H1 (cell line): ENCODE results near the gene MYOM1. TPM values are rescaled to one million over a fixed set of nuclear protein-coding genes. Genes with fewer than 3 reads are reported as not detected.

Source experiments
- CTBP2 ChIP-seq: IDR thresholded peaks from 2 replicates; pipeline ENCODE4 v1.7.0; 2011; ENCODE audit warnings: borderline replicate concordance, mild to moderate bottlenecking, moderate library complexity, mixed read lengths, low read length; ENCODE audit not compliant: insufficient read depth, insufficient read length
- SIN3A ChIP-seq, 2 experiments: IDR thresholded peaks in 1 of 2; conservative IDR thresholded peaks in 1 of 2; 2 replicates each; pipeline ENCODE4 v1.6.1; 2011 to 2012; ENCODE audit warnings: low read length in 2 of 2, improper control_type of control experiment in 1 of 2, low read depth in 1 of 2, mild to moderate bottlenecking in 1 of 2
- SP1 ChIP-seq: IDR thresholded peaks from 2 replicates; pipeline ENCODE4 v1.6.1; 2011; ENCODE audit warnings: low read depth, low read length
- TAF1 ChIP-seq: IDR thresholded peaks from 2 replicates; pipeline ENCODE4 v1.6.1; 2011; ENCODE audit warnings: mild to moderate bottlenecking, low read depth, low read length
- TEAD4 ChIP-seq: IDR thresholded peaks from 2 replicates; pipeline ENCODE4 v1.6.1; 2012; ENCODE audit warnings: low read depth, low read length, inconsistent platforms, mixed read lengths
- polyA plus RNA-seq, 7 experiments: library from polyadenylated mRNA; depleted of rRNA in 3 of 7; stranded (reverse) in 5 of 7; unstranded in 2 of 7; fragments of >200 nt in 5 of 7; fragments of 200-250 nt in 2 of 7; gene quantifications; 1 replicate in 5 of 7; 2 replicates in 1 of 7; 4 replicates in 1 of 7; pipeline versions ENCODE4 v1.2.1 to v1.2.3, GENCODE V29; 2011 to 2013; ENCODE audit warnings: missing spikeins in 2 of 7, mixed read lengths in 2 of 7
- total RNA-seq: library from RNA; stranded (reverse); fragmentation: NEBNext Ultra II Directional; extraction: Animal tissue kit (Norgen Biotek cat#: 25700); gene quantifications from 2 replicates; pipeline ENCODE4 v1.2.1, GENCODE V29; 2021
- TF ChIP-seq, protein P1 (sequence below): fragments of 300-600 bp; sonication (generic); IDR thresholded peaks from 2 replicates; pipeline ENCODE4 v1.7.1; 2012; ENCODE audit warnings: low read length, moderate library complexity, mild to moderate bottlenecking, inconsistent platforms; ENCODE audit not compliant: insufficient replicate concordance
- TF ChIP-seq, protein P2 (sequence below): IDR thresholded peaks from 2 replicates; pipeline ENCODE4 v1.6.1; 2012; ENCODE audit warnings: low read length, inconsistent platforms

The MYOM1 gene
- total and polyA plus RNA-seq, 2 of the 8 experiments (the other 6 are each of a cell fraction or from before 2014, with no cell fraction given): 0.06 to 0.32 TPM

DNA sequence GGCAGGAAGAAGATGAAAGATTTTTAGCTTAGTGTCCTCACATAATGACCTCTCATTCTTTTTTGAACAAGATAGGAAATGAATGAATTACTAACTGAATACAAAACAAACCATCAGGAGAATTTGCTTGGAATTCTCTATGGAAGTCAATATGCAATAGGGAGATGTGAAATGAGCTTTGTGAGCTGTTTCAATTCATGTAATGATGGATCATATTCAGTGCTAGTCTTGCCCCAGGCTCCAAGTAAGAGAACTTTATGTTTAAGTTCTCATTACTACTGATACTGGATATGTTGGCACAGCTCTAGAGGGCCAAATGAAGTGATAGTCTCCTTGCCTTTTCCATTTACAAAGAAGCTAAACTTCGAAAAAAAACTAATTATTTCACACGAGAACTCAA, 29.2 kb downstream of the MYOM1 start (continued):
- TF ChIP-seq, protein P1, sequence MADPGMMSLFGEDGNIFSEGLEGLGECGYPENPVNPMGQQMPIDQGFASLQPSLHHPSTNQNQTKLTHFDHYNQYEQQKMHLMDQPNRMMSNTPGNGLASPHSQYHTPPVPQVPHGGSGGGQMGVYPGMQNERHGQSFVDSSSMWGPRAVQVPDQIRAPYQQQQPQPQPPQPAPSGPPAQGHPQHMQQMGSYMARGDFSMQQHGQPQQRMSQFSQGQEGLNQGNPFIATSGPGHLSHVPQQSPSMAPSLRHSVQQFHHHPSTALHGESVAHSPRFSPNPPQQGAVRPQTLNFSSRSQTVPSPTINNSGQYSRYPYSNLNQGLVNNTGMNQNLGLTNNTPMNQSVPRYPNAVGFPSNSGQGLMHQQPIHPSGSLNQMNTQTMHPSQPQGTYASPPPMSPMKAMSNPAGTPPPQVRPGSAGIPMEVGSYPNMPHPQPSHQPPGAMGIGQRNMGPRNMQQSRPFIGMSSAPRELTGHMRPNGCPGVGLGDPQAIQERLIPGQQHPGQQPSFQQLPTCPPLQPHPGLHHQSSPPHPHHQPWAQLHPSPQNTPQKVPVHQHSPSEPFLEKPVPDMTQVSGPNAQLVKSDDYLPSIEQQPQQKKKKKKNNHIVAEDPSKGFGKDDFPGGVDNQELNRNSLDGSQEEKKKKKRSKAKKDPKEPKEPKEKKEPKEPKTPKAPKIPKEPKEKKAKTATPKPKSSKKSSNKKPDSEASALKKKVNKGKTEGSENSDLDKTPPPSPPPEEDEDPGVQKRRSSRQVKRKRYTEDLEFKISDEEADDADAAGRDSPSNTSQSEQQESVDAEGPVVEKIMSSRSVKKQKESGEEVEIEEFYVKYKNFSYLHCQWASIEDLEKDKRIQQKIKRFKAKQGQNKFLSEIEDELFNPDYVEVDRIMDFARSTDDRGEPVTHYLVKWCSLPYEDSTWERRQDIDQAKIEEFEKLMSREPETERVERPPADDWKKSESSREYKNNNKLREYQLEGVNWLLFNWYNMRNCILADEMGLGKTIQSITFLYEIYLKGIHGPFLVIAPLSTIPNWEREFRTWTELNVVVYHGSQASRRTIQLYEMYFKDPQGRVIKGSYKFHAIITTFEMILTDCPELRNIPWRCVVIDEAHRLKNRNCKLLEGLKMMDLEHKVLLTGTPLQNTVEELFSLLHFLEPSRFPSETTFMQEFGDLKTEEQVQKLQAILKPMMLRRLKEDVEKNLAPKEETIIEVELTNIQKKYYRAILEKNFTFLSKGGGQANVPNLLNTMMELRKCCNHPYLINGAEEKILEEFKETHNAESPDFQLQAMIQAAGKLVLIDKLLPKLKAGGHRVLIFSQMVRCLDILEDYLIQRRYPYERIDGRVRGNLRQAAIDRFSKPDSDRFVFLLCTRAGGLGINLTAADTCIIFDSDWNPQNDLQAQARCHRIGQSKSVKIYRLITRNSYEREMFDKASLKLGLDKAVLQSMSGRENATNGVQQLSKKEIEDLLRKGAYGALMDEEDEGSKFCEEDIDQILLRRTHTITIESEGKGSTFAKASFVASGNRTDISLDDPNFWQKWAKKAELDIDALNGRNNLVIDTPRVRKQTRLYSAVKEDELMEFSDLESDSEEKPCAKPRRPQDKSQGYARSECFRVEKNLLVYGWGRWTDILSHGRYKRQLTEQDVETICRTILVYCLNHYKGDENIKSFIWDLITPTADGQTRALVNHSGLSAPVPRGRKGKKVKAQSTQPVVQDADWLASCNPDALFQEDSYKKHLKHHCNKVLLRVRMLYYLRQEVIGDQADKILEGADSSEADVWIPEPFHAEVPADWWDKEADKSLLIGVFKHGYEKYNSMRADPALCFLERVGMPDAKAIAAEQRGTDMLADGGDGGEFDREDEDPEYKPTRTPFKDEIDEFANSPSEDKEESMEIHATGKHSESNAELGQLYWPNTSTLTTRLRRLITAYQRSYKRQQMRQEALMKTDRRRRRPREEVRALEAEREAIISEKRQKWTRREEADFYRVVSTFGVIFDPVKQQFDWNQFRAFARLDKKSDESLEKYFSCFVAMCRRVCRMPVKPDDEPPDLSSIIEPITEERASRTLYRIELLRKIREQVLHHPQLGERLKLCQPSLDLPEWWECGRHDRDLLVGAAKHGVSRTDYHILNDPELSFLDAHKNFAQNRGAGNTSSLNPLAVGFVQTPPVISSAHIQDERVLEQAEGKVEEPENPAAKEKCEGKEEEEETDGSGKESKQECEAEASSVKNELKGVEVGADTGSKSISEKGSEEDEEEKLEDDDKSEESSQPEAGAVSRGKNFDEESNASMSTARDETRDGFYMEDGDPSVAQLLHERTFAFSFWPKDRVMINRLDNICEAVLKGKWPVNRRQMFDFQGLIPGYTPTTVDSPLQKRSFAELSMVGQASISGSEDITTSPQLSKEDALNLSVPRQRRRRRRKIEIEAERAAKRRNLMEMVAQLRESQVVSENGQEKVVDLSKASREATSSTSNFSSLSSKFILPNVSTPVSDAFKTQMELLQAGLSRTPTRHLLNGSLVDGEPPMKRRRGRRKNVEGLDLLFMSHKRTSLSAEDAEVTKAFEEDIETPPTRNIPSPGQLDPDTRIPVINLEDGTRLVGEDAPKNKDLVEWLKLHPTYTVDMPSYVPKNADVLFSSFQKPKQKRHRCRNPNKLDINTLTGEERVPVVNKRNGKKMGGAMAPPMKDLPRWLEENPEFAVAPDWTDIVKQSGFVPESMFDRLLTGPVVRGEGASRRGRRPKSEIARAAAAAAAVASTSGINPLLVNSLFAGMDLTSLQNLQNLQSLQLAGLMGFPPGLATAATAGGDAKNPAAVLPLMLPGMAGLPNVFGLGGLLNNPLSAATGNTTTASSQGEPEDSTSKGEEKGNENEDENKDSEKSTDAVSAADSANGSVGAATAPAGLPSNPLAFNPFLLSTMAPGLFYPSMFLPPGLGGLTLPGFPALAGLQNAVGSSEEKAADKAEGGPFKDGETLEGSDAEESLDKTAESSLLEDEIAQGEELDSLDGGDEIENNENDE: no peak
- TF ChIP-seq CTBP2 (no peak), TAF1 (no peak), TEAD4 (no peak), SP1 (no peak), SIN3A (conservative IDR thresholded peaks at IDR 0.05 in 1 of 2, IDR thresholded peaks at IDR 0.05 in 1 of 2; ENCODE audit: low read depth in 1 of 2, low read length in 2 of 2) (no peak)
- TF ChIP-seq, protein P2, sequence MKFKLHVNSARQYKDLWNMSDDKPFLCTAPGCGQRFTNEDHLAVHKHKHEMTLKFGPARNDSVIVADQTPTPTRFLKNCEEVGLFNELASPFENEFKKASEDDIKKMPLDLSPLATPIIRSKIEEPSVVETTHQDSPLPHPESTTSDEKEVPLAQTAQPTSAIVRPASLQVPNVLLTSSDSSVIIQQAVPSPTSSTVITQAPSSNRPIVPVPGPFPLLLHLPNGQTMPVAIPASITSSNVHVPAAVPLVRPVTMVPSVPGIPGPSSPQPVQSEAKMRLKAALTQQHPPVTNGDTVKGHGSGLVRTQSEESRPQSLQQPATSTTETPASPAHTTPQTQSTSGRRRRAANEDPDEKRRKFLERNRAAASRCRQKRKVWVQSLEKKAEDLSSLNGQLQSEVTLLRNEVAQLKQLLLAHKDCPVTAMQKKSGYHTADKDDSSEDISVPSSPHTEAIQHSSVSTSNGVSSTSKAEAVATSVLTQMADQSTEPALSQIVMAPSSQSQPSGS: no peak
